Measurements from ENCODE around the gene GOLT1B.
"Not testable (repeated sequence)": the region's sequence is repeated elsewhere in the genome, so short reads cannot be mapped to it uniquely, and the experiment has no call there.

GOLT1B gene

GRCh38 chr12:21501258-21502163 lies at the start of gene GOLT1B, which contains the start of gene RECQL:
Gene GOLT1B (plus strand): TSS chr12:21501789. CDS start chr12:21501924, 135 bp downstream.
Gene RECQL (minus strand): TSS chr12:21501635. CDS start chr12:21499570, 2,065 bp downstream.
- peak; percentile 99 for DNase-seq (ENCODE audit: low read depth)

- DNase-seq (ENCODE audit: low read depth) = no peak
Measured at GRCh38 chr12:21453312-21453852, 48.2 kb upstream of the GOLT1B start.

GRCh38 chr12:21456291-21456780 lies 45.3 kb upstream of the GOLT1B start:
- DNase-seq (ENCODE audit: low read depth) = no peak

GRCh38 chr12:21459474-21459873 lies 42.1 kb upstream of the GOLT1B start:
- no peak for DNase-seq (ENCODE audit: low read depth)

GRCh38 chr12:21467334-21467733 lies 34.3 kb upstream of the GOLT1B start:
- not testable (repeated sequence) for DNase-seq (ENCODE audit: low read depth)

- DNase-seq (ENCODE audit: low read depth) = no peak
Measured at GRCh38 chr12:21471294-21471693, 30.3 kb upstream of the GOLT1B start.

- no peak for DNase-seq (ENCODE audit: low read depth)
Measured at GRCh38 chr12:21472197-21472823, 29.3 kb upstream of the GOLT1B start.

GRCh38 chr12:21475552-21475951 lies 26.0 kb upstream of the GOLT1B start:
- no peak for DNase-seq (ENCODE audit: low read depth)

GRCh38 chr12:21476949-21477348 lies 24.6 kb upstream of the GOLT1B start:
- DNase-seq (ENCODE audit: low read depth) = no peak

- DNase-seq (ENCODE audit: low read depth) = no peak
Measured at GRCh38 chr12:21478756-21479455, 22.7 kb upstream of the GOLT1B start.

GRCh38 chr12:21483531-21483930 lies 18.1 kb upstream of the GOLT1B start:
- no peak for DNase-seq (ENCODE audit: low read depth)

GRCh38 chr12:21485998-21486397 lies 15.6 kb upstream of the GOLT1B start:
- DNase-seq (ENCODE audit: low read depth) = no peak

GRCh38 chr12:21499765-21500164 lies 1.8 kb upstream of the GOLT1B start:
- DNase-seq (ENCODE audit: low read depth) = no peak

GRCh38 chr12:21500786-21501257 lies 767 bp upstream of the GOLT1B start:
- no peak for DNase-seq (ENCODE audit: low read depth)

- DNase-seq (ENCODE audit: low read depth) = no peak
Measured at GRCh38 chr12:21502164-21502496, 541 bp downstream of the GOLT1B start.

- DNase-seq (ENCODE audit: low read depth) = no peak
Measured at GRCh38 chr12:21502872-21503271, 1.3 kb downstream of the GOLT1B start.

- DNase-seq (ENCODE audit: low read depth) = no peak
Measured at GRCh38 chr12:21505888-21506287, 4.3 kb downstream of the GOLT1B start.

GRCh38 chr12:21507849-21508248 lies 6.3 kb downstream of the GOLT1B start:
- no peak for DNase-seq (ENCODE audit: low read depth)

GRCh38 chr12:21509768-21510167 lies 8.2 kb downstream of the GOLT1B start:
- DNase-seq (ENCODE audit: low read depth) = no peak

GRCh38 chr12:21516281-21516680 lies 14.7 kb downstream of the GOLT1B start:
- no peak for DNase-seq (ENCODE audit: low read depth)

- no peak for DNase-seq (ENCODE audit: low read depth)
Measured at GRCh38 chr12:21518451-21518850, 16.9 kb downstream of the GOLT1B start.

GRCh38 chr12:21521541-21521940 lies 20.0 kb downstream of the GOLT1B start:
- no peak for DNase-seq (ENCODE audit: low read depth)
